D721Med (cell line): Measurements from ENCODE around the gene TTC34.
"Not testable (repeated sequence)": the region's sequence is repeated elsewhere in the genome, so short reads cannot be mapped to it uniquely, and the experiment has no call there.

Experiments
- DNase-seq: peaks from one replicate; pipeline ENCODE4 v3.0.0; 2011; ENCODE audit warnings: low spot score; ENCODE audit not compliant: insufficient read length
- FAIRE-seq: peaks from 2 replicates; lab custom pipeline; 2011; peaks lifted over from hg19 to GRCh38; lab: Jason Lieb, UNC
- TF ChIP-seq, protein P1 (sequence below): IDR thresholded peaks from 2 replicates; pipeline ENCODE4 v1.5.1; 2012; ENCODE audit warnings: mild to moderate bottlenecking, control low read depth; ENCODE audit not compliant: insufficient read depth; ENCODE audit errors: missing control alignments

Gene TTC34

DNA sequence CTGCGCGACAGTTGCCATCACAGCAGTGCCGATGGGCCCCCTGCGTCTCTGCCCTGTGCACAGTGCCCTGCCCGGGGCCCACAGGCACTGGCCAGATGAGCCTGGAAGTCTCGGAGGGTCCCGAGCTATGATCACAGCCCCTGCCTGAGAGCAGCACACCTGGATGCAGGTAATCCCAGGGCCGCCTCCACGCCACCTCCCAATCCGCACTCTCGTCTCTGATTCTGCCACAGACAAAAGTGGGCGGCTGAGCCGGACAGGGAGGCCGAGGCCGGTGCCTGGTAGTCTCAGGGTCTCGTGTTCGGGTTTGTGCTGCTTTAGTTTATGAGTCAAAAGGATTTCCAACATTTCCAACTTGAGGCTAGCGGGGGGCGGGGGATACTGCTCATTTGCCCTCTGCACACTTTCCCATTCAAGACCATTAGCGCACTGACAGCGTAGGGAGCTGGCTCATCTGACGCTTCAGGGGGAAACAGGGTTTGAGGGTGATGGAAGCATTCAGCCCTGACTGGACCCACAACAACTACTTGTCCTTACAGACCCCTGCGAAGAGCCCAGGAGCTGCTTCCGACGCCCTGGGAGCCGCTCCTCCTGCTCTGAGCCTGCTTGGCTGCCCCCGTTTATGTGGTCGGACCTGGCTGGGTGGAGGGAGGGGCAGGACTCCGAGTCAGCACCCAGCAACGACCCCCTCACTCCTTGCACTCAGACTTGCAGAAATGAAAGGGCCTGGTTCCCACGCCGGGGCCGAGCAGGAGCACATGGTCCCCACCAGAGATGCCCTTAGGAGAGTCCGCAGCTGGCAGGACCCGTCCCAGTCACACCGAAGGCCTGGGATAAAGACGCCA lies 1.8 kb upstream of the TTC34 start:
- TF ChIP-seq, protein P1, sequence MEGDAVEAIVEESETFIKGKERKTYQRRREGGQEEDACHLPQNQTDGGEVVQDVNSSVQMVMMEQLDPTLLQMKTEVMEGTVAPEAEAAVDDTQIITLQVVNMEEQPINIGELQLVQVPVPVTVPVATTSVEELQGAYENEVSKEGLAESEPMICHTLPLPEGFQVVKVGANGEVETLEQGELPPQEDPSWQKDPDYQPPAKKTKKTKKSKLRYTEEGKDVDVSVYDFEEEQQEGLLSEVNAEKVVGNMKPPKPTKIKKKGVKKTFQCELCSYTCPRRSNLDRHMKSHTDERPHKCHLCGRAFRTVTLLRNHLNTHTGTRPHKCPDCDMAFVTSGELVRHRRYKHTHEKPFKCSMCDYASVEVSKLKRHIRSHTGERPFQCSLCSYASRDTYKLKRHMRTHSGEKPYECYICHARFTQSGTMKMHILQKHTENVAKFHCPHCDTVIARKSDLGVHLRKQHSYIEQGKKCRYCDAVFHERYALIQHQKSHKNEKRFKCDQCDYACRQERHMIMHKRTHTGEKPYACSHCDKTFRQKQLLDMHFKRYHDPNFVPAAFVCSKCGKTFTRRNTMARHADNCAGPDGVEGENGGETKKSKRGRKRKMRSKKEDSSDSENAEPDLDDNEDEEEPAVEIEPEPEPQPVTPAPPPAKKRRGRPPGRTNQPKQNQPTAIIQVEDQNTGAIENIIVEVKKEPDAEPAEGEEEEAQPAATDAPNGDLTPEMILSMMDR: no peak
- FAIRE-seq: no peak

DNA sequence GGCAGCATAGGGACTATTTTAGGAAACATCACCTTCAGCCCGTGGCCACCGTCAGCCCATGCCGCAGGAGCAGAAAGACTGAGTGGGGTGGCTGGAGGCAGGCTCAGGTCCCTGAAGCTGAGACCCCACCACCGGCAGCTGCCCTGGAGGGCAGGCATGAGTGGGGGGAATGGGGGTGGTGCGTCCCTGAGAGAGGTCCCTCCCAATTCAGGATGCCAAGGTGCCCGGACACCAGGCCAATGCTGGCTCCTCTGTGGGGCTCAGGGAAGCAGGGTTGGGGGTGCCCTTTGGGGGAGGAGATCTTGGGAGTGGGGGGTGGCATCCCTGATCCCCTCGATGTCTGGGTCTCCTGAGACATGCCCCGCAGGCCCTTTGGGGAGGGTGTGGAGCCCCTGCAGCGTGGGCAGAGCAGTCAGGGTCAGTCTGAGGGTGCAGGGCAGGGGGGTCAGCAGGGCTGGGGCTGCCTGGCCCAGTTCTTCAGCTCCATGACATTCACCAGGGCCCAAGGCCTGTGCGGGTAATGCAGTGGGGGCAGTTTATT lies 998 bp upstream of the TTC34 start:
- FAIRE-seq: no peak
- TF ChIP-seq, protein P1: no peak
- DNase-seq: no peak

More for the DNA sequence above, 1.8 kb upstream of the TTC34 start:
- no peak for DNase-seq

DNA sequence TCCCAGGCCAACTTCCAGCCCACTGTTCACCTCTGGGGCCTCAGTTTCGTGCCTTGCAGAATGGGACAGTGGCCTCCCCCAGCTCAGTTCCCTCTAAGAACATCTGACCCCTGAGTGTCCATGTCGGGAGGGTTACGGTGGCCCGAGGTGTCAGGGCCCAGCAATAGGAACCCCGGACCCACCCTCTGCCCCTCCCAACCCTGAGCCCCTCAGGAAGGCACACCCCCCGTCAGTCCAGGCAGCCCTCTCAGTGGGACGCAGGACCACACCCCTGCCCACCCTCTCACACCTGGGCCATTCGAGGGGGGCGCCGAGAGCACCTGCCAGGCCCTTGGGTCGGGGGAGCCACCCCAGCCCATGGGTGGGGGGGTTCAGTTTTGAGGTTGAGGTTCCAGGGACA lies 447 bp downstream of the TTC34 start:
- DNase-seq (no peak), FAIRE-seq (no peak)
- TF ChIP-seq, protein P1: no peak

DNA sequence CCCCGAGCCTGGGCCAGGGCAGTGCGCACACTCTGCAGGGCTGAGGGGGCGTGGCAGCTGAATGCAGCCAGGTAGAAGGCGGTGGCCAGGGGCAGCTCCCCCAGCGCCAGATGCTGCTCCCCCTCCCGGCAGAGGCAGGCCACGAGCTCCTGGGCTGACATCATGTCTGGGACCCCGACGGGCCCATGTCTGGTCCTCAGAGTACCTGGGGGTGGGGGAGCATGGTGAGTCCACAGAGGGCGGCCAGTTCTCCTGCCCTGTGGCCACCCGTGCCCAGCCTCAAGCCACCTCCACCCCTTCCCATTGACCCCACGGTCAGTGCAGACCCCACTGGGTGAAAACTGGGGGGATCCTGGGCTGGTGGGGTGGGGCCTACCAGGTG lies 838 bp downstream of the TTC34 start:
- DNase-seq: no peak
- no peak for FAIRE-seq
- TF ChIP-seq, protein P1: no peak

DNA sequence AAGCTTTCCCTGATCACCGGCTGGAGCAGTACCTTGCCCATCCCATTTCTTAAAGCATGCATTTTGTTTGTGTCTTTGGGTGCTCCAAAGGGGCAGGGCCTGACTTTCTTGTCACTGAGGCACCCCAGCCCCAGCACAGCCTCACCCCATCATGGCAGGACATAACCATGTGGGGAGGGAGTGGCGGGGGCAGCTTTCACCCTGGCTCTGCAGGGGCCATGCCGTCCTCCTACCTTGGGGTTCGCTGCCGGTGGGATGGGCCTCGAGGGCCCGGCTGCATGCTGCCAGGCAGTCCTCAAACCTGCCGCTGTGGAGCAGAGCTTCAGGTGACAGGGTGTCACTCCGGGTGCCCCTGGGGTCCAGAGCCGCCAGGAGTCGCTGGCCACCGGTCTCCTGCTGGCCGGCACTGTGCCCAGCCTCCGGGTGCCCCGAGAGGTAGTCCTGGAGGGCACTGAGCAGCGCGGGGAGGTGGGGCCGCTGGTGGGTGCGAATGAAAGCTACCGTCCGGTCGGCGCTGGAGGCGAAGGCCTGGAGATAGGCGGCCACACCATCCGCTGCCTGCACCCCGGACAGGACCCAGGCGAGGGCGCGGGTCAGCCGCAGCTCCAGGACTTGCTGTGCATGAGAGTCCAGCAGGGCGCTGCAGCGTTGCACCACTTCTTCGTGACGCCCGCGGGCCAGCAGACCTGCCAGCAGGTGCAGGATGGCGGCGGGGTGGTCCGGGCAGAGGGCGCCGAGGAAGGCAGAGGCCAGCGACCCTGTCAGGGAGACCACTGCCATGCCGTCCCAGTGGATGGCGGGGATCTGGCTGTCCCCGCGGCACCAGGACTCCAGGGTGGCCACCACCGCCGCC lies 1.5 kb downstream of the TTC34 start:
- FAIRE-seq: no peak
- TF ChIP-seq, protein P1: no peak
- no peak for DNase-seq

DNA sequence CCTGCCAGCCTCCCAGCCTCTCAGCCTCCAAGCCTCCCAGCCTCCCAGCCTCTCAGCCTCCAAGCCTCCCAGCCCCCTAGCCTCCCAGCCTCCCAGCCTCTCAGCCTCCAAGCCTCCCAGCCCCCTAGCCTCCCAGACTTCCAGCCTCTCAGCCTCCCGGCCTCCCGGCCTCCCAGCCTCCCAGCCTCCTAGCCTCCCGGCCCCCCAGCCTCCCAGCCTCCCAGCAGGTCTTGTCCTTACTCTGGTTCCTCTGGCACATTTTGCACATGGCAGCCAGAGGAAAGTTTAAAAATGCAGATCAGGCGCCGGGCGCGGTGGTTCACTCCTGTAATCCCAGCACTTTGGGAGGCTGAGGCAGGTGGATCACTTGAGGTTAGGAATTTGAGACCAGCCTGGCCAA lies 2.5 kb downstream of the TTC34 start:
- not testable (repeated sequence) for DNase-seq, FAIRE-seq

DNA sequence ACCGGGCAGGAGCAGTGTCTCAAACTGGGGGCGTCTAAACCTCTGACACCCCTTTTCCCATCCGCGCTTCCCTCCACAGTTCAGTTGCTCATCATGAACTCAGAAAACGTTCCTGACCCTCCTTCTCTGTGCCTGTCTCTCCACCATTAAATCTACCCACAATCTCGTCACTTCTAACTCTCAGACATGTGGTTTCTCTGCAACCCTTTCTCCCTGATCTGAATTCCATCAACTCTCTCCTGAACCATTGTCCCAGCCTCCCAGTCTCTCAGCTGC lies 3.8 kb downstream of the TTC34 start:
- no peak for DNase-seq
- no peak for FAIRE-seq
- TF ChIP-seq, protein P1: no peak
